HG03066 (cell line): Measurements from ENCODE around the gene POU2F3.
"Not testable (repeated sequence)": the region's sequence is repeated elsewhere in the genome, so short reads cannot be mapped to it uniquely, and the experiment has no call there.

Experiments
- ATAC-seq: cut with Tn5 transposase; IDR thresholded peaks from one replicate; pipeline ENCODE4 v1.9.1; 2021; ENCODE audit warnings: low read depth; ENCODE audit not compliant: unreplicated experiment

POU2F3 gene

DNA sequence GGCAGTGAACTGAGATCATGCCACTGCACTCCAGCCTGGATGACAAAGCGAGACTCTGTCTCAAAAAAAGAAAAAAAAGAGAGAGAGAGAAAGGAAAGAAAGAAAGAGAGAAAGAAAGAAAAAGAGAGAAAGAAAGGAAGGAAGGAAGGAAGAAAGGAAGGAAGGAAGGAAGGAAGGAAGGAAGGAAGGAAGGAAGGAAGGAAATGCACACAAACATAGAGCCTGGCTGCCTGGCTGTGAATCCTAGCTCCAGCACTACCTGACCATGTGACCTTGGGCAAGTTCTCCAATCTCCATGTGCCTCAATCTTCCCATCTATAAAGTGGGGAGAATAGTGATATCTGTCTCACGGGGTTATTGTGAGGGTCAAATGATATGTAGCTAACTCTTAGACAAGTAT is 34.0 kb downstream of the POU2F3 start:
- not testable (repeated sequence) for ATAC-seq

GRCh38 chr11:120279502-120279901 is 39.6 kb downstream of the POU2F3 start:
- no peak for ATAC-seq

DNA sequence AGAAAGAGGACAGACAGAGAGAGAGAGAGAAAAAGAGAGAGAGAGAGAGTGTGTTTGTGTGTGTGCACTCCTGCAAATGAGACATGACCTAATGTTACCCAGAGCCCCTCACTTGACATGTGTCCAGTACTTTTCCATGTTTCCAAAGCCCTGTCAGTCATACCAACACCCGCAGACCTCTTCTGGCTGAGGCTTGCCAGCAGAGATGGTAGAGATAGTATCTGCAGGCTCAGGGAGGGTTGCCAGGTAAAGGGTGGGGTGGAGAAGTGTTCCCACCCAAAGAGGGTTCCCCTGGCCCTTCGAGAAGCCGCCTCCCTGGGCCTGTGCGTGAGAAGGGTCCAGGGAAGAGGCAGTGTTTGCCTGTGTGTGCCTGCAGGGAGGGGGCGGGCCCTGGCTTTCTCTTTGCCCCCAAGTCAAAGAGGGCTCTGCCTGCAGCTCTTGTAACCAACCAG is 40.7 kb downstream of the POU2F3 start:
- ATAC-seq = no peak

DNA sequence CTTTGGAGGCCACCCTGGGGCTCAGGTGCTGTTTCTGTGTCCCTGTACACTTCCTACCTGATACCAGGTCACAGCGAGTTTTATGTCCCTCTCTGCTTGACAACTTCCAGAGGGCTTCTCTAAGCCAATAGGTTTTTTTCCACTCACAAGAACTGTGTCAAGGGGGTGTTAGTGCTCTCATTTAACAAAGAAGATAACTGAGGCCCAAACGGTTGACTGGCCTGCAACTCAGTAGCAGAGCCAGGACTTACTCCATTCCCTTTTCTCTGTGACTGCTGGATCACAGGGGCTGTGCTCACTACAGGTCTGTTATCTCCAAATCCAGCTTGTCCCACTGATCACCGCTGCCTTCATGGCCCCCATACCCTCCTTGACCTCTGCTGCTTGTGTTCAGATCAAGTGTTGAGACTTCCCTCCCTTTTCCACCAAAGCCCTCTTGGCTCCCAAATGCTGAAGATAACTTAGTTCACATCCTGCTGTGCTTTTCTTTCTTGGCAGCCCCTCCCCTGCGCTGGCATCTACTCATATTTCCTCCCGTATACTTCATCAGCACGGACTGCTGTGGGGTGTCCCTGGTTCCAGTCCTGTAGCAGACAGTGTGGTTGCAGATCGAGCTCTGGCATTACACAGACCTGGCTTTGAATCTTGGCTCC is 41.3 kb downstream of the POU2F3 start:
- ATAC-seq = no peak

DNA sequence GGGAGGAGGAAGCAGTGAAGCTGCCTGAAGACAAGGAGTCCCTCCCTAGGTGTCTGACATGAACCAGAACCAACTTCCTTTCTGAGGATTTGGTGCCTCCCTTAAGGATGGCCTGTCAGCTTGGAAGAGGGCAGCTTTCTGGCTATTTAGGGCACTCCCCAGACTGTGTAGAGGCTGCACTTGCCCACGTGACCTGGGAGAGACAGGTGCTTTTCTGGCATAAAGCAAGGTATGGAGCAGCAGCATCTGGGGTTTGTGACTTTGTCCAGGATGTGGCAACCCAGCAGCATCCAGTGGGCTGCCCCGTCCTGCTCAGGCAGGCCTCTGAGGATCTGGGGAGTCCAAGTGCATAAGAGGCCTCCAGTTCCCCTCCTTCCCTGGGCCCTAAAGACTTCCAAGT is 43.2 kb downstream of the POU2F3 start:
- no peak for ATAC-seq

GRCh38 chr11:120284272-120284671 is 44.3 kb downstream of the POU2F3 start:
- no peak for ATAC-seq

DNA sequence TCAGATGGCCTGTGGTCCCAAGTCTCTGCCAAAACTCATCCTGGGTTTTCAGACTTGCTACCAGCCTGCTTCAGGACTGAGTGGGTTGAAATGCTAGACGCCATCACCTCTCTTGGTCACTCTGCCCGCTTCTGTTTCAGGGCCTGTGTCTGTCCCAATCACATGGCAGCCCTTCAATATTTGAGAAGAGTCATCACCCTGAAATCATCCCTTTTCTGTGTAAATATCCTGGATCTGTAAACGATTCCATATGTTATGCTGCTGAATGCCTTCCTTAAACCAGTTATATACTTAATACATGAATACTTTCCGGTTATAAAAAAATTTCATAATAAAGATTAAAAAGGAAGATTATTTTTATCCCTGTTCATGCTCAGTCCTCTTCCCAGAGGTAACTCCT is 45.3 kb downstream of the POU2F3 start:
- ATAC-seq = no peak

GRCh38 chr11:120288021-120288420 is 48.1 kb downstream of the POU2F3 start:
- ATAC-seq = no peak

DNA sequence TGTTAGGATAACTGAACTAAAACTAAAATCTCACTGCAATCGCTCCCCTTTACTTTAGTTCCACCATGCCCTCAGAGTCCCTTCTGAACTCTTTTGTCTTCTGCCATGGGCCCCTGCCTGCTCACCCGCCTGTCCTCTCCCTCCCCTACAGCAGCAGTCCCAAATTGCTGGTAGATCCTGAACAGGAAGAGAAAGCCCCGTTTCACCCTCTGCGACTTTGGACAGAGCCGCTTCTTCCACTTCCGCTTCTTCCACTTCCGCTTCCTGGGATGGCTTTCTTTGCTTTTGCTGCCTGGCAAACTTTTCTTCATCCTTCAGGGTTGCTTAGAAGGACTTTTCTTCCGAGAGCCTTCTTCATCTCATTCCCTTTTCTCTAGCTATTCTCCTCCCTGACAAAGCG is 49.5 kb downstream of the POU2F3 start:
- no peak for ATAC-seq

- no peak for ATAC-seq
Observed at GRCh38 chr11:120290956-120291355, 51.0 kb downstream of the POU2F3 start.

- ATAC-seq = no peak
Observed at GRCh38 chr11:120293038-120293800, 53.3 kb downstream of the POU2F3 start.

DNA sequence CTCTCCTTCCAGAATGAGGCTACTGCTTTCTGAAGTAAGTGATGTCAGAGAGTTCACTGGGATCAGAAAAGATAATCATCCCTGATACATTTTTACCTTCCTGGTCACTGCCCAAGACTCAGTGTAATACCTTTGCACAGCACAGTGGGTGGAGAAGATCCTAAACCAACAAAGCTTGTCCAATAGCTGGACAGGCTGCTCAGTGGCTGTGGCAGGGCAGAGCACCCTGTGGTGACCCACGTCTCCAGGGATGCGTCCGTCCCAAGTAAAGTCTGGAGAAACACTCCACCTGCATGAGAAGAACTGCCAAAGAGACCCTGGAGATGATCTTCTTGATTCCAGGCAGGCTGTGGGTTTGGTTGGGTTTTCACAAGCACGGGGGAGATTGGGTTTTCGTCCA is 54.2 kb downstream of the POU2F3 start:
- no peak for ATAC-seq

DNA sequence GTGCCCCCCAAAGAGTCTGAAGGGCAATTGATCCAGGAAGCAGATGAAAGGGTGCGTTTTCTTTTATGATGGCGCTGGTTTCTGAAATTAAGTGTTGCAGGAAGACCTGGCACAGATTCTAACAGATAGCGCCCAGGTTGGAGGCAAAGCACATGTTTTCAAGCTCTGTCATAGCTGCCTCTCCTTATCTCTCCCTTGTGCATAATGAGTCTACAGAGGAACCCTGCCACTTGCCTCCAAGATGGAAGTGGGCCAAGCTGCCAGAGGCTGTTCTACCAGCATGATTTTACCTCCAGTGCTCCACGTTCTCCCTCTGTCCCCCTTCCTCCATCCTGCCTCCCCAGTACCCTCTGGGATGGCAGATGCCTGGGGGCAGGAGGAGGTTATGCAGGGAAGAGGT is 55.2 kb downstream of the POU2F3 start:
- no peak for ATAC-seq

GRCh38 chr11:120296554-120296953 is 56.6 kb downstream of the POU2F3 start:
- no peak for ATAC-seq

GRCh38 chr11:120298461-120298860 is 58.5 kb downstream of the POU2F3 start:
- ATAC-seq = no peak

DNA sequence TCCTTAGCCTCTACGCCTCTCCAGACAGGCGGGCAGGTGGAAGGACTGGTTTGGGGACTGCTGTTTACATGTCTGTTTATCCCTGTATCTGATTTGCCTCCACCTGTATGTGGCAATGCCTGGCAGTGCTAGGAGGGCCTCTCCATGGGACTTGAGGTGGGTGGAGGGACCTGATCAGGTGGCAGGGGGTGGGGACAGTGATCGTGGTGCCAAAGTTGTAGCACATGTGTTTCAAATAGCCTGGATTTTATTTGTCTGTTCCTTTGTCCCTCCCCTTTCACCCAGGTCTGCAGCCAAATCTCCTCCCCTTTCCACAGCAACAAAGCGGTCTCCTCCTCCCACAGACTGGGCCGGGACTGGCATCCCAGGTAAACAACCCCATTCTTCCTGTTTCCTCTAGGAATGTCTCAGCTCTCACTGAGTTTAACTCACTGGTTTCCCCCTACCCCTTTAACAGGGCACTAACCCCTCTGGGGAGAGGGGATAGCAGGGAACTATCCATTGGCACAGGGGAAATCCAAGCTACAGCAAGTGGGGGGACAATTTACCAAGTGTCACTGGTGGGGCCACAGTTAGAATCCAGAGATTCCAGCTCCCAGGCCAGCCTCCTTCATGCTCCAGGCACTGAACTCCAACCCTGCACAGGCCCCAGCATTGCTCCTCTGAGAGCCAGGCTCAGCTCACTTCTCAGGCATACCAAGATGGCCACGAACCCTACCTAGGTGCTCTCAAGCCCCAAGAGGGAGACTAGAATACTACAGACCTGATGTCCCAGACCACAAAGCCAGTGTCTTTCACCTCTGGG is 62.3 kb downstream of the POU2F3 start:
- no peak for ATAC-seq

GRCh38 chr11:120303004-120303637 is 63.2 kb downstream of the POU2F3 start:
- ATAC-seq = no peak

DNA sequence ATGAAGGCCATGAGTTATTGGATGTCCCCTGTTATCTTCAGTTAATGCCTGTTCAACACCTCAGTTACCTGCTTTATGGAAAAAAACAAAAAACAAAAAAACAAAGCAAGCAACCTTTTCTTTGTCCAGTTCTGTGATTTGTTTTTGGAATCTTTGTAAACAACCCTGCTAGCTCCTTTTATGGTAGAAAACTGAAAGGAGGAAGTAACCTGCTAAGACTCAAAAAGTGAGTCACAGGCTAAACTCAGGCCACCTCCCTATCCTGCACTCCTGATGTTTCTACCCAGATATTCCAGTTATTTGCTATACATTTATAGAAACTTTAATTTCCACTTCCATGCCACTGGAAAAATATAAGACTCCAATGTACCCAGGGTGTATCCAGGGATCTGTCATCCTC is 64.6 kb downstream of the POU2F3 start:
- ATAC-seq = no peak

DNA sequence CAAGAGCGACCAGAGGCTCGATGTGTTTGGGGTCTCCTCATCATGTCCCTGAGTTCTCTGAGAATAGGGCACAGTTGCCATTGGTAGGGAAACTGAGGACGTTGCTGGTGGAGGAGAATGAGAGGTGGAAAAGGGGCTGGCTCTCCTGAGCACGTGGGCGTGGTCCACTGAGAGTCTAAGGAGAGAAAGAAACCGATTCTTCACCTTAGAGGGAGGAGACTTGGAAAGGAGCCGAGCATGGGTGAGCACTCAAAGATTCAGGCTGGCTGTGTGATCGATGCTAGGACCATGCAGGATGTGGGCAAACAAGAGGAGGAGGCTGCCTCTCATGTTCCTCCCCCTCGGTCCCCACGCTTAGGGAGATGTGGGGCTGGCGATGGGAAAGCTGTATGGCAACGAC is 65.3 kb downstream of the POU2F3 start:
- ATAC-seq = no peak

DNA sequence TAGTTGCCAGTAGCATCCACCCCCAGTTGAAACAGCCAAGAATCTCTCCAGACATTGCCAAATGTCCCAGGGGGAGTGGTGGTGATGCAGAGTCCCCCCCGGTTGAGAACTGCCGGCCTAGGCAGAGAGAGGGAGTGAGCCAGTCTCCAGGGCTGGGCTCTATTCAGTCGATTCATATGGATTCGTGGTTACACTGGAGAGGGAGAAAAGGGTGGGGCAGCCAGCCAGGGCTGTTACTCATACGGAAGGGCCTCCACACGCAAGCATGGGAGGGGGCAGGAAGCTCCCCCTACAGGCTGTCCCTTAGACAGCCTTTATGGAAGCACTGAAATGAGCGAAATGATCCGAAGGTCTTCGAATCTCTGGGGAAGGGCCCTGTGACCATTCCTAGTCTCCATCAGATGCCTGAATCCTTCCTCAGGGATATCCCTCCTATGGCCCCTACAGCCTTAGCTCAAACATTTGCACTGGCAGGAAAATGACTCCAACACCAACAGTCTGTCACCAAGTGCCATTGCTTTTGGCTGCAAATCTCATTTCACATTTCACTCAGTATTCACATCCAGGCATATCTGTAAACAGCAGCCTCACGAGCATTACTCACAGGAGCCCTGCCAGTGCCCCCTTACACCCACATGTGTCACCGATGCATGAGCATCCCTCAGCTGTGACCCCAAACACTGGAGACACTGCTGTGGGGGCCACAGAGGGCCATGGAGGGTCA is 66.7 kb downstream of the POU2F3 start:
- ATAC-seq = no peak
